HT1080 (cell line): ENCODE results near the gene ANO2. TPM values are rescaled to one million over a fixed set of nuclear protein-coding genes. Genes with fewer than 3 reads are reported as not detected.

Experiments used
- DNase-seq: peaks from one replicate; pipeline ENCODE4 v3.0.0-alpha.2; 2015; ENCODE audit warnings: low read depth
- total RNA-seq: library from RNA; depleted of rRNA; stranded (reverse); fragments of >200 nt; shearing (Covaris generic); gene quantifications from 2 replicates; pipeline ENCODE4 v1.2.3, GENCODE V29; 2014

ANO2 gene
- total RNA-seq, 1 experiment from 2014 or later = 1.4 TPM

DNA sequence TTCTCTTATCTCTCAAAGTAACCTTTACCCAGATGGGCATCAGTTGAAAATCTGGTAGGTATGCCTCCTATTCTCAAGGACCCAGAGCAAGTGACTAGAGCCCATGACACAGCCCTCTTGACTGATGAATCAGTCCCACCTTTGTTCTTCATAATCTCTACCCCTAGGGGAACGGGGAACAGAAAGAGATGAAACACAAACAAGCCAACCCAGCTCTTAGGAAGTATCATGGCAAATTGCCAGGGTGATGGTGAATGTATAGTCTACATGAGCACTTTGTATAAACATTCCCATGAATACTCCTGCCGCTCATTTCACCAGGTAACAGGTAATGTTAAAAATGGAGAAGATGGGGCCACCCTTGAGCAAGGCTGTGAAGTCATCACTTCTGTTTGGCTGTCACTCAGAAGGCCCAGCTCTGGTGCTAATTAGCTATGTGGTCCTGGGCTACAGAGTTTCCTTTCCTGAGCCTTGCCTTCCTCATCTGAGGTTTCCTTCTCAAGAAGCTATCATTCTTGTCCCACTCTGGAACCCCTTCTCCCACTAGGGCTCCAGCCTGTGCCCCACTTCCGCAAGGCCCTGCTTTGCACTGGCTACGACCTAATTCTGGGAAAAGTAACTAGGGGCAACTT lies 161.7 kb downstream of the ANO2 start:
- no peak for DNase-seq

GRCh38 chr12:5780536-5780935 lies 164.5 kb downstream of the ANO2 start:
- DNase-seq = no peak

DNA sequence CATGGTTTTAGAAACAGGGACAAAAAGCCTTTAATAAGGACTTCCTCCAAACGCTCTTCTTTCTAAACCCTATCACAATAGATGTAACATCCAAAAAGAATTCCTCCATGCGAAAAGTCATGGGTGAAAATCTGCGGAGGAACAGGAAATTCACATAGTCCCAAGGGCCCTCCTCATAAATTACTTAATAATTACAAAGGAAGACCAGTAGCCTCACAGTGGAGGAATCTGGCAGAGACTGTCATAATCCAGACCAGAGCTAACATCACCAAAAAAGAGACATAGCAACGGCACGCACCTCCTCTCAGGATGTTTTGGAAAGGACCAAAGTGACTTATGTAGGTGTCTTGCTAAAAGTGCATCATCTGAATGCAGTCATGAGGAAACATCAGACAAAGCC lies 165.7 kb downstream of the ANO2 start:
- DNase-seq = no peak

GRCh38 chr12:5778821-5779220 lies 166.2 kb downstream of the ANO2 start:
- no peak for DNase-seq

DNA sequence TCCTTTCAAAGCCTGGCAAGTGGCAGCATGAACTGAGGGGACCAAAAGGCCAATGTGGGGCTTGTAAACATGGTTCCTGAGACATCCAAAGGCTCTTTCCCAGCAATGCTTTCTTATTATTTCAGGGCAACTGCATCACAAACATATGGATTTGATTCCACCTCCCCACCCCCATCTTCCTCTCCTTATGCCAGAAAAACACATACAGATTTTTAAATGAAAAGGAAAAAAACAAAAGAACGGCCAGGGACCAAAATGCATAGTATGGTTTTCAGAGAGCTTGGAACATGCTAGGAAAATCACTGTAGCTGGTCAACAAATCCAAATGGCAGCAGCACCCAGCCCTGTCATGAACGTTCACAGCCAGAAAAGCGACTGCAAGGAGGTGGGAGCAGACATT lies 167.6 kb downstream of the ANO2 start:
- DNase-seq = no peak

- DNase-seq = no peak
These were observed 169.0 kb downstream of the ANO2 start for GRCh38 chr12:5776091-5776490.

- DNase-seq = no peak
These were observed 171.5 kb downstream of the ANO2 start for GRCh38 chr12:5773550-5773949.

GRCh38 chr12:5771756-5772155 lies 173.3 kb downstream of the ANO2 start:
- DNase-seq = no peak

- DNase-seq = no peak
These were observed 174.3 kb downstream of the ANO2 start for GRCh38 chr12:5770727-5771126.

DNA sequence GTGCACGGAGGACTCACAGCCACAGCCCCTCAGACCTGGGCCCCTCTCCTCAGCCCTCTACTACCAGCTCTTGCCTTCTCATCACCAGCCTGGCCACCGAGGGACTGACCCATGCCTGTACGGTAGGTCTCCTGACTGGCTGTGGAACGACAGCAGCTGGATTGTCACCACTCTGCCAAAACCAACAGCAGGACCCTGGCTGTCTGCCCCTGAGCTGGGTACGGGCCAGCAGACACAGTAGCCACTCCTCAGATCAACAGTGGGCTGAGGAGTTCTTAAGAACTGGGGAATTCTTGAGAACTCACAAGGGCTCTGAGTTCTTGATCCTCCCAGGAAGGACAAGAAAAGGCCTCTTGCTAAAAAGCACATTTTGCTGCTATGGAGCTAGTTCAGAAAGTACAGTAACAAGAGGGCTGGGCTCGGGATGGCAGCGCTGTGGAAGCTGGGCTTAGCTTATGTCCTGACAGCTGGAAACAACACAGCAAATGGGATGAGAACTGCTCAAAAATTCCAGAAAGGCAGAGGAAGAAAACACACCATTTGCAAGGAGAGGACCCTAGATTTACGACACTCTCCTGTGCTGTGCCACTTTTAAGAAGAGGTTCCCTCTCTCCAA lies 176.4 kb downstream of the ANO2 start:
- no peak for DNase-seq

DNA sequence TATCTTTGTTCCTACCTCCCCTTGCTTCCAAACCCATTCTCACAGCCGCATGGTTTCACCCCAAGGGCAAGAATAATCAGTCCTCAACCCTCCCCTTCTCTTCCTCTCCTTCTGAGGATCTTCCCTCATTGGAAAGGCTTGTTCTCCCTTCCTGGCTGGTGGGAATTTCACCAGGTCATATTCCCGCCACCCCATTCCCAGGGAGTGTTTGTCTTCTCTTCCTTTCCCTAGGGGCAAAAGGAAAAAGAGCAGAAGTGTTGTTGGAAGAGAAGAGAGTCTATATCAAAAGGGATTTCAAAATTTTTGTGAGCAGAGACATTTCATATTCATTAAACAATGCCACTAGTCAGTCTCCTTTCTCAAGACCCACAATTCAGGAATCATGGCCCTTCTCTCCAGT lies 176.9 kb downstream of the ANO2 start:
- DNase-seq = no peak

GRCh38 chr12:5758347-5758746 lies 186.7 kb downstream of the ANO2 start:
- no peak for DNase-seq

GRCh38 chr12:5756338-5756842 lies 188.7 kb downstream of the ANO2 start:
- no peak for DNase-seq

GRCh38 chr12:5748027-5748426 lies 197.0 kb downstream of the ANO2 start:
- DNase-seq = no peak

GRCh38 chr12:5746917-5747316 lies 198.1 kb downstream of the ANO2 start:
- DNase-seq = no peak

DNA sequence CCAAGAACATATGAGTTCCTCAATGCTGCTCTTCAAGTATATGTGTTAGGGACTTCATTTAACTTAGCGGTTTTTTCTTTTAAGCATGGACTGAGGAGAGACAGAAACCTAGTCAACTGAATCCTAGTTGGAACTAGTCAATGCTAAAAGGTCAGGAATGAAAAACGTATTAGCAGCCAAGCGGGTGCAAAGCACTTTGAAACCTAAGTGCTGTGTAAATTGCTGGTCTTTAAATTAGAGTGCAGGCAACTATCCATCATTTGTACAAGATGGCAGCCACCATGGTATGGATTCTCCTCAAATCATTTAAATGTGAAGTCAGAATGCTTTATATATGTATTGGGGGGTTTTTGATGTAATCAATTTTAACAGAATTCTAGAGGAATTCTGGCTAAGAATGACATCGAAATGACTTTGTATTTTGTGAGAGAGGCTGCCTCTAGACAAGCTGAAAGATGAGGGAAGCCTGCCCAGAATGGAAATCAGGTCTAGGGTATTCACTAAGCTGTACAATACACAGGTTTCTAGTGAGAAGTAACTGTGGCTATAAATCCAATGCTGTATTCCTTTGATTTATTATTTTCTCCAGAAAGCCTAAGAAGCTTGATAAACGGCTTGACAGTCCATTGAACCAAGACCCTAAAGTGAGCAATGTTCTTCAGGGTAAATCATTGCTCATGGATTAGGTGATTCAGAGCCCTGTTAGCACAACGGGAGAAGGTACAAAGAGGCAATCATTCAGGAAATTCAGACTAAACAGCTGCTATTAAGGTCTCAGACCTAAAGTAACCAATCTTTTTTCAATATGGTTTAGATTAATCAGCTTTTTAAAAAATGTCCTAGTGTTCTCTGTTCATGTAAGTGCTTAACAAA lies 198.8 kb downstream of the ANO2 start:
- no peak for DNase-seq

DNA sequence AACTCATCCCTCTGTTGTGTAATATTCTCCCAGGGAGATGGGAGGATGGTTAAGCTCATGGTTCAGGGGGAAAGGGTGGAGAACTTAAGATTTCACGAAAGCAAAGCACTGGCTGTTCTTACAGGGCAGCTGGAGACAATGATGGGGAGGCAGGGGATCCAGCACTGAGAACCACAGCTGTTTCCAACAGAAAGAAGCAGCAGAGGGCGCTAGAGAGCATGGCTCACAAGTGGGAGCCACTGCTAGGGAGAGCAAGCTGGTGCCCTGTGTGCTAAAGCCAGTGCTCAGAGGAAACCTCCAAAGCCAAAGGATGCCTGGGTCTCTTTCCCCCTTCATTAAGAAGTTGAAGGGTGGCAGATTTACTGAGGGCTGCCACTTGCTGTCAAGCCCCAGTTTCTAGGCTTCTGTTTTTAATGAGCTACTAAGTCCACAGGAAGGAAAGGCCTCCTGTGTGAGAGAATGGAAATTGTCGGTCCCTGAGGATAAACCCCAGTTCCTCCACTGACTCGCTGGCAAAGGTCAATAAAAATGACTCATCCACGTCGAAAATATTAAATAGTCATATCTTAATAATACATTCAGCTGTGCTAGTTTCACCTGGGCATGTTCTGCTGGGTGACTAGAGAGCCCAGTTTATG lies 199.7 kb downstream of the ANO2 start:
- DNase-seq = peak; percentile 60

- no peak for DNase-seq
These were observed 202.8 kb downstream of the ANO2 start for GRCh38 chr12:5742258-5742657.

- DNase-seq = no peak
These were observed 205.1 kb downstream of the ANO2 start for GRCh38 chr12:5739917-5740316.

DNA sequence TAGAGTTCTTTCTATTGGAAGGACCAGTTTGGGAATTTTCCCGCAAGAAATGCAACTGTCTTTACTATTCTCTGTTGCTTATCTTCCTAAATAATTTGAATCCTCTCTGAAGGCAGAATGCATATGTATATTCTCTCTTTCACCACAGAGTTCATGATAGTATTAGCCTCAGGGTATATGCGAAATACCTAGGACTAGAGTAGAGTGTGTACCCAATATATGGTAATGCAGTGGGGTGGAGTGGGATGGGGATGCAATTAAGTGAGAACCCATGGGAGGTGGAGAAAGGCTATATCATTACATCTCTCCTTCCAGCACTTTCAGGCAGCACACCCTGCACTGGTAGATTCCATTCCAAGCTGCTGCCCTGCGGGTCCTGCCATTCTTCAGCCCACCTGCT lies 207.3 kb downstream of the ANO2 start:
- no peak for DNase-seq

- DNase-seq = no peak
These were observed 208.5 kb downstream of the ANO2 start for GRCh38 chr12:5736527-5736926.

DNA sequence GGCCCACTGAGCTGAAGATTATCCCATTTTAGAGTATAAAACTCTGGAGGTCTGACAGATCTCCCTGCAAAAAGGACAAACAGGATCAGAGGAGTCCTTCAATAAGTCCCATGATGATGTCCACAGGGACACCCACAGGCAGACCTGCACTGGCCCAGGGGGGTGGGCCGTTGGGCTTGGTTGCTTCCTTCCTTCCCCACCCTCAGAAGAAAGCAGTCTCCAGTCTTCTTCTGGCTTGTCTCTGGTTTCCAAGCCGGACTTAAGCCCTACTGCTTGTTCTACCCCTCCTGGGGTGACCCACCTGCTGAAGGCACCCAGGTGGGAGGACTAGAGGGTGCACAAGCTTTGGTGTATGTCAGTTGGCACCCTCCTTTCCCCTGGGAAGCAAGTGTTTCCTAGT lies 209.0 kb downstream of the ANO2 start:
- no peak for DNase-seq
